Skeletal muscle tissue (tissue), 4 donors: Measurements from ENCODE around the gene LRRC61. TPM values are rescaled to one million over a fixed set of nuclear protein-coding genes. Genes with fewer than 3 reads are reported as not detected.

Experiments
- H3K27ac ChIP-seq: one replicate; pipeline ENCODE4 v1.7.0; 2013; ENCODE audit warnings: mild to moderate bottlenecking, low read depth, low read length, inconsistent platforms
- H3K27me3 ChIP-seq, 3 donors: one replicate each; pipeline ENCODE4 v1.7.0; 2013; ENCODE audit warnings: low read length in 3 of 3; ENCODE audit not compliant: control insufficient read depth in 3 of 3, insufficient read depth in 3 of 3
- H3K36me3 ChIP-seq, 3 donors: one replicate each; pipeline ENCODE4 v1.7.0; 2013; ENCODE audit warnings: low read length in 3 of 3; ENCODE audit not compliant: control insufficient read depth in 3 of 3, insufficient read depth in 3 of 3
- H3K4me1 ChIP-seq, 3 donors: one replicate each; pipeline ENCODE4 v1.7.0; 2013; ENCODE audit warnings: low read length in 3 of 3, mild to moderate bottlenecking in 3 of 3; ENCODE audit not compliant: control insufficient read depth in 3 of 3, insufficient read depth in 3 of 3
- H3K4me3 ChIP-seq, 3 donors: one replicate each; pipeline ENCODE4 v1.7.0; 2013; ENCODE audit warnings: low read length in 3 of 3
- H3K9ac ChIP-seq, 3 donors: one replicate each; pipeline ENCODE4 v1.7.0; 2013; ENCODE audit warnings: low read length in 3 of 3, mild to moderate bottlenecking in 3 of 3, moderate library complexity in 2 of 3, low read depth in 1 of 3
- H3K9me3 ChIP-seq, 3 donors: one replicate each; pipeline ENCODE4 v1.7.0; 2013; ENCODE audit warnings: low read length in 3 of 3; ENCODE audit not compliant: control insufficient read depth in 3 of 3
- total RNA-seq: library from RNA; depleted of rRNA; stranded (reverse); fragments of >200 nt; gene quantifications from one replicate; pipeline ENCODE4 v1.2.3, GENCODE V29; 2014
- donor health status: Osteomylitis.

LRRC61 gene
- total RNA-seq, 1 donor from 2014 or later, result 5.7 TPM

- Histone ChIP-seq H3K4me3 (peak overlapping the region; percentile 79 to 88 (median 80)), H3K27me3 (no peaks in the 10 kb centered on the region), H3K36me3 (peaks cover 0 to under 1% (median 0%) of the 10 kb centered on the region in 3 donors), H3K9ac (peak overlapping the region; percentile 85 to 93 (median 88)), H3K9me3 (no peaks in the 10 kb centered on the region), H3K27ac (peak overlapping the region; percentile 97), H3K4me1 (peaks cover 18 to 59% (median 45%) of the 10 kb centered on the region in 3 donors)
Observed at GRCh38 chr7:150379441-150380379, 56.6 kb downstream of the LRRC61 start.

DNA sequence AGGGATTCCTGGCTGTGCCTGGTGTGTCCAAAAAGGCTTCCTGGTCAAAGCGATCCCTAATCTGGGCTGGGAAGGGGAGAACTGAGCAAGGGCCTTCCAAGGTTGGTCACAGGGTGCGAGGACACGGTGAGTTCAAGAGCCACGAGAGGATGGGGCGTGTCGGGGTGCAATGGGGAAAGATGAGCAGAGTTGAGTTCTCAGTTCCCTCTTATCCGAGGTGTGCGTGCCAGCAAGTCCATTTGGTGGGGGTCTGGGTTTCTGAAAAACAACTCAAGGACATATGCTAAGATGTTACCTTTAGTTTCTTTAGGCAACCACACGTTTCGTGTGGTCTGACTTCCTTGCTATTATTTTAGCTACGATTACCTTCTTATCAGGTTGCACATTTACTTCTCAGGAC, 57.3 kb downstream of the LRRC61 start:
- Histone ChIP-seq H3K4me1 (peaks cover 20 to 66% (median 51%) of the 10 kb centered on the region in 3 donors), H3K9me3 (no peaks in the 10 kb centered on the region), H3K27me3 (no peaks in the 10 kb centered on the region), H3K4me3 (peak overlapping the region in 2 of 3 donors; percentile 79 to 88), H3K36me3 (no peaks in the 10 kb centered on the region), H3K9ac (peak overlapping the region in 1 of 3 donors; percentile 93), H3K27ac (no peak overlapping the region)

- Histone ChIP-seq H3K27ac (no peak overlapping the region), H3K36me3 (no peaks in the 10 kb centered on the region), H3K9me3 (no peaks in the 10 kb centered on the region), H3K4me3 (no peak overlapping the region), H3K4me1 (peaks cover 27 to 68% (median 52%) of the 10 kb centered on the region in 3 donors), H3K27me3 (no peaks in the 10 kb centered on the region), H3K9ac (no peak overlapping the region)
Observed at GRCh38 chr7:150381096-150381495, 57.9 kb downstream of the LRRC61 start.

GRCh38 chr7:150381785-150382122, 58.6 kb downstream of the LRRC61 start:
- H3K36me3 ChIP-seq, result no peaks in the 10 kb centered on the region
- no peak overlapping the region for H3K4me3 ChIP-seq
- no peaks in the 10 kb centered on the region for H3K9me3 ChIP-seq
- H3K27ac ChIP-seq, result no peak overlapping the region
- no peaks in the 10 kb centered on the region for H3K27me3 ChIP-seq
- H3K4me1 ChIP-seq, result peaks cover 28 to 68% (median 52%) of the 10 kb centered on the region in 3 donors
- H3K9ac ChIP-seq, result no peak overlapping the region

GRCh38 chr7:150382123-150382843, 59.1 kb downstream of the LRRC61 start:
- H3K9ac ChIP-seq, result peak overlapping the region in 2 of 3 donors; percentile 8 to 11
- H3K9me3 ChIP-seq, result no peaks in the 10 kb centered on the region
- no peaks in the 10 kb centered on the region for H3K36me3 ChIP-seq
- no peaks in the 10 kb centered on the region for H3K27me3 ChIP-seq
- no peak overlapping the region for H3K27ac ChIP-seq
- no peak overlapping the region for H3K4me3 ChIP-seq
- peaks cover 28 to 66% (median 46%) of the 10 kb centered on the region in 3 donors for H3K4me1 ChIP-seq

DNA sequence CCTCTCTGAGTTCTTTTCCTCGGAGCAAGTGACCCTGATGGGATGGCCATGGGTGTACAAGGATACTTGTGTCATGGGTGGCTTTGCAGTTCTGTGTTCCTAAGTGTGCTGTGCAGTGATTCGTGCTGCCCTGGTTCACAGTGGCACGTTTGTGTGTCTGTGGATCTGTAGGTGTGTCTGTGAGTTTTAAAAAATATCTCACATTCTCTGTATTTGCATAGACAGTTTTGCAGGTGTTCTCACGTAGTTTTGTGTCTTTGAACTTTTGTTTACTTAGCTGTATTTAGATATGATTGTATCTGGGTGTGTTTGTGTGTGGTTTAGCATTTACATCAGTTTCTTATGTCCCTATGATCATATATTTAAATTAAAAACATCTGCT, 59.7 kb downstream of the LRRC61 start:
- no peaks in the 10 kb centered on the region for H3K36me3 ChIP-seq
- H3K27ac ChIP-seq, result no peak overlapping the region
- H3K27me3 ChIP-seq, result no peaks in the 10 kb centered on the region
- peaks cover 28 to 62% (median 41%) of the 10 kb centered on the region in 3 donors for H3K4me1 ChIP-seq
- H3K4me3 ChIP-seq, result no peak overlapping the region
- H3K9me3 ChIP-seq, result no peaks in the 10 kb centered on the region
- peak overlapping the region in 1 of 3 donors; percentile 11 for H3K9ac ChIP-seq

- Histone ChIP-seq H3K27ac (no peak overlapping the region), H3K4me1 (peaks cover 23 to 62% (median 40%) of the 10 kb centered on the region in 3 donors)
Observed at GRCh38 chr7:150383710-150384397, 60.7 kb downstream of the LRRC61 start.

GRCh38 chr7:150384406-150385301, 61.5 kb downstream of the LRRC61 start:
- H3K27ac ChIP-seq, result no peak overlapping the region
- H3K9ac ChIP-seq, result peak overlapping the region in 2 of 3 donors; percentile 20 to 69
- H3K36me3 ChIP-seq, result peaks cover 0 to 2% (median 0%) of the 10 kb centered on the region in 3 donors
- H3K4me1 ChIP-seq, result peaks cover 29 to 67% (median 47%) of the 10 kb centered on the region in 3 donors
- H3K27me3 ChIP-seq, result no peaks in the 10 kb centered on the region
- H3K4me3 ChIP-seq, result no peak overlapping the region
- no peaks in the 10 kb centered on the region for H3K9me3 ChIP-seq

More at GRCh38 chr7:150383710-150384397, 60.7 kb downstream of the LRRC61 start:
- no peak overlapping the region for H3K4me3 ChIP-seq
- no peaks in the 10 kb centered on the region for H3K27me3 ChIP-seq
- no peaks in the 10 kb centered on the region for H3K36me3 ChIP-seq
- no peaks in the 10 kb centered on the region for H3K9me3 ChIP-seq
- no peak overlapping the region for H3K9ac ChIP-seq

GRCh38 chr7:150385302-150385723, 62.2 kb downstream of the LRRC61 start:
- no peak overlapping the region for H3K4me3 ChIP-seq
- H3K36me3 ChIP-seq, result peaks cover 0 to 3% (median 2%) of the 10 kb centered on the region in 3 donors
- H3K27ac ChIP-seq, result peak overlapping the region; percentile 28
- no peaks in the 10 kb centered on the region for H3K9me3 ChIP-seq
- H3K27me3 ChIP-seq, result no peaks in the 10 kb centered on the region
- peak overlapping the region in 2 of 3 donors; percentile 54 to 69 for H3K9ac ChIP-seq
- H3K4me1 ChIP-seq, result peaks cover 23 to 64% (median 40%) of the 10 kb centered on the region in 3 donors
